Thyroid gland (tissue), 4 donors: Measurements from ENCODE around the gene DOK6.

Source experiments
- POLR2A ChIP-seq, 2 donors: fragments of 450-650 bp; IDR thresholded peaks; one replicate each; pipeline ENCODE4 v1.6.1; 2017; ENCODE audit warnings: antibody characterized with exemption in 2 of 2, mild to moderate bottlenecking in 2 of 2, moderate library complexity in 1 of 2
- TF ChIP-seq, protein P1 (sequence below), 6 experiments: fragments of 200-600 bp in 3 of 6; fragments of 450-650 bp in 3 of 6; sonication (generic) in 3 of 6; IDR thresholded peaks; one replicate each; pipeline ENCODE4 v1.5.1; 2016 to 2019; ENCODE audit warnings: antibody characterized with exemption in 6 of 6, mild to moderate bottlenecking in 2 of 6, inconsistent platforms in 1 of 6, moderate library complexity in 1 of 6

DNA sequence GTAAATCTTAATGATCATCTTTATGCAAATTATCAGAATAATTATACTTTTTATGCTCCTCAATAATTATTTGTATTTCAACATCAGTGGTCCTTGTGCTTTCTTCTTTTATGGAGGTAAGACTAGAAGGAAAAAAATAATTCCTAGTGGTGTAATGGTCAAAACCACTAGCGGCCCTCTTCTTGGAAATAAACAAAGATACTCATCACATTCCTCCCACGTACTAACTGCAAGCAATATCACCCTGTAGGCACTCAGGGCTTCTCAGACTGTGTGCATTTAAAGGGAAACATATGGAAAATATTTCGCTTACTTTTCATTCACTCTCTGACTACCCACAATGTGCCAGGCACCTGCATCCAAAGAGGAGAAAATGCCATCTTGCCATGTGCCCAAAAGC, 263.7 kb downstream of the DOK6 start:
- TF ChIP-seq, protein P1, sequence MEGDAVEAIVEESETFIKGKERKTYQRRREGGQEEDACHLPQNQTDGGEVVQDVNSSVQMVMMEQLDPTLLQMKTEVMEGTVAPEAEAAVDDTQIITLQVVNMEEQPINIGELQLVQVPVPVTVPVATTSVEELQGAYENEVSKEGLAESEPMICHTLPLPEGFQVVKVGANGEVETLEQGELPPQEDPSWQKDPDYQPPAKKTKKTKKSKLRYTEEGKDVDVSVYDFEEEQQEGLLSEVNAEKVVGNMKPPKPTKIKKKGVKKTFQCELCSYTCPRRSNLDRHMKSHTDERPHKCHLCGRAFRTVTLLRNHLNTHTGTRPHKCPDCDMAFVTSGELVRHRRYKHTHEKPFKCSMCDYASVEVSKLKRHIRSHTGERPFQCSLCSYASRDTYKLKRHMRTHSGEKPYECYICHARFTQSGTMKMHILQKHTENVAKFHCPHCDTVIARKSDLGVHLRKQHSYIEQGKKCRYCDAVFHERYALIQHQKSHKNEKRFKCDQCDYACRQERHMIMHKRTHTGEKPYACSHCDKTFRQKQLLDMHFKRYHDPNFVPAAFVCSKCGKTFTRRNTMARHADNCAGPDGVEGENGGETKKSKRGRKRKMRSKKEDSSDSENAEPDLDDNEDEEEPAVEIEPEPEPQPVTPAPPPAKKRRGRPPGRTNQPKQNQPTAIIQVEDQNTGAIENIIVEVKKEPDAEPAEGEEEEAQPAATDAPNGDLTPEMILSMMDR (IDR thresholded peaks at IDR 0.05) = no peak
- no peak for TF ChIP-seq POLR2A (IDR thresholded peaks at IDR 0.05)
